OCI-LY7 (cell line): ENCODE measurements around the gene CNIH1. TPM values are rescaled to one million over a fixed set of nuclear protein-coding genes. Genes with fewer than 3 reads are reported as not detected.

Experiments used
- BruUV-seq: library from RNA; stranded (reverse); fragments of 400-500 nt; replicated peaks from 2 replicates; lab custom pipeline; 2021; lab: Mats Ljungman, UMichigan
- CTCF ChIA-PET: fragments of 300-600 bp; sonication (Branson Sonifier 250); formaldehyde crosslinking; loops from one replicate; lab custom pipeline; 2022; ENCODE audit warnings: antibody characterized with exemption; ENCODE audit not compliant: unreplicated experiment; lab: Charles Lee
- POLR2A ChIA-PET: fragments of 300-600 bp; sonication (Branson Sonifier 250); formaldehyde crosslinking; loops from one replicate; lab custom pipeline; 2022; ENCODE audit warnings: antibody characterized with exemption; lab: Charles Lee
- DNase-seq: peaks from one replicate; pipeline ENCODE4 v3.0.0-alpha.2; 2015; ENCODE audit warnings: low spot score
- H2AFZ ChIP-seq: fragments of 200-600 bp; sonication (generic), shearing (Covaris generic); 2 replicates; pipeline ENCODE4 v1.6.1; 2014; ENCODE audit warnings: mild to moderate bottlenecking, antibody characterized with exemption, low read length, moderate library complexity
- H3K27ac ChIP-seq: fragments of 200-600 bp; sonication (generic); 2 replicates; pipeline ENCODE4 v1.5.1; 2014; ENCODE audit warnings: mixed run types, low read depth, mild to moderate bottlenecking, moderate library complexity, low read length, inconsistent platforms; ENCODE audit not compliant: poor library complexity, severe bottlenecking
- H3K36me3 ChIP-seq: fragments of 200-600 bp; sonication (generic); 2 replicates; pipeline ENCODE4 v1.6.1; 2014; ENCODE audit warnings: mild to moderate bottlenecking, antibody characterized with exemption, low read length, moderate library complexity, mixed read lengths; ENCODE audit not compliant: insufficient read depth
- H3K4me1 ChIP-seq: fragments of 200-600 bp; sonication (generic); 2 replicates; pipeline ENCODE4 v1.5.1; 2014; ENCODE audit warnings: mild to moderate bottlenecking, low read length; ENCODE audit not compliant: insufficient read depth, poor library complexity, severe bottlenecking
- H3K4me2 ChIP-seq: fragments of 200-600 bp; sonication (generic); 2 replicates; pipeline ENCODE4 v1.6.1; 2014; ENCODE audit warnings: mild to moderate bottlenecking, low read length
- H3K4me3 ChIP-seq: fragments of 200-600 bp; sonication (generic); 2 replicates; pipeline ENCODE4 v1.5.1; 2014; ENCODE audit warnings: mild to moderate bottlenecking, low read depth, low read length; ENCODE audit not compliant: poor library complexity, severe bottlenecking
- H3K79me2 ChIP-seq: fragments of 200-600 bp; sonication (generic); 2 replicates; pipeline ENCODE4 v1.6.1; 2016; ENCODE audit warnings: low read depth, mild to moderate bottlenecking, low read length, moderate library complexity, mixed read lengths; ENCODE audit not compliant: insufficient read depth
- H3K9me2 ChIP-seq: fragments of 200-600 bp; sonication (generic); 2 replicates; pipeline ENCODE4 v1.6.1; 2016; ENCODE audit warnings: mild to moderate bottlenecking, low read length, mixed read lengths; ENCODE audit not compliant: insufficient read depth
- H3K9me3 ChIP-seq: fragments of 200-600 bp; sonication (generic); 2 replicates; pipeline ENCODE4 v1.6.1; 2014; ENCODE audit warnings: mild to moderate bottlenecking, mixed run types, low read length, mixed read lengths
- H4K20me1 ChIP-seq: fragments of 200-600 bp; sonication (generic); 2 replicates; pipeline ENCODE4 v1.6.1; 2014; ENCODE audit warnings: mild to moderate bottlenecking, antibody characterized with exemption, low read length, moderate library complexity, mixed read lengths; ENCODE audit not compliant: insufficient read depth
- EZH2phosphoT487 ChIP-seq: fragments of 200-600 bp; sonication (generic); IDR thresholded peaks from 2 replicates; pipeline ENCODE4 v1.6.1; 2018; ENCODE audit warnings: low read depth, borderline replicate concordance, mild to moderate bottlenecking, mixed run types, antibody characterized with exemption, low read length, moderate library complexity, mixed read lengths
- intact Hi-C: fragments of 100-400 bp; cut with micrococcal nuclease; formaldehyde crosslinking; loops from one replicate; pipeline ENCODE4 v1.10.0; 2022; ENCODE audit not compliant: unreplicated experiment
- total RNA-seq, 2 experiments: library from RNA; depleted of rRNA in 1 of 2; stranded (reverse); fragments of >200 nt in 1 of 2; shearing (Covaris generic) in 1 of 2; gene quantifications; 2 replicates each; pipeline ENCODE4 v1.2.3, GENCODE V29; 2014 to 2022
- TF ChIP-seq, protein P1 (sequence below): fragments of 200-600 bp; sonication (generic); conservative IDR thresholded peaks from 2 replicates; pipeline ENCODE4 v1.5.1; 2014; ENCODE audit warnings: mild to moderate bottlenecking, antibody characterized with exemption, low read length, moderate library complexity, mixed read lengths

Gene CNIH1
- total RNA-seq, 2 experiments from 2014 or later = 29.7 to 96.6 TPM

DNA sequence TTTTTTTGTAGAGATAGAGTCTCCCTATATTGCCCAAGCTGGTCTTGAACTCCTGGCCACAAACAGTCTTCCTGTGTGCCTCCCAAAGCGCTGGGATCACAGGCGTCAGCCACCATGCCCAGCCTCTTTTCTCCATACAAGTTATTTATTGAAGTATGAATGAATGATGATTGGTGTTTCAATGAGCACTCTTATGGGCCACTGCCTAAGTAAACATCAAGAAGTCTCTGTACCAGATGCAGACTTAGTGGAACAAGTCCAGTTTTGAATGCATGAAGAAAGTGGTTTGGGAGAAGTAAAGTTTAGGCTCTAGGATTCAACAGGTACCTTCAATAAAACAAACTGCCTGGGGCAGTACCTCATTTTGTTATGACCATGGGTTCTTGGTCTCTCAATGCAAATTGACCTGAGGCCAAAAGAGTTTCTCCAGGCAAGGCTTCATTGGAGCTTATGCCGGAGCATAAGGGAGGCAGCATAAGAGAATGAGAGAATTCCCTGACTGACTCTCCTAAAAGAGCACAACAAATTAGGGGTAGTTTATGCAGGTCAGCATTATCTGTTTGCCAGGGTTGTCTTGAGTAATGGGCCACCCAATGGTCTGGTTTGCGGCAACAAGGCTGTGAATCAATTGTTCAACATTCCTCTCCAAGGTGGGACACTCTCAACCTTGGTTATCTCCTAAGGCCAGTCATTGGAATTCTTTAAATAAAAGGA lies 48.7 kb upstream of the CNIH1 start:
- BruUV-seq = no TSS peak
- peak overlapping the region; percentile 97 for H2AFZ ChIP-seq
- ChIA-PET POLR2A (interaction anchor here (0.5 to 9.3 kb wide), 11 partner anchors 9 to 1735 kb away, joined by 3 to 75 read pairs (median 3); partner anchors contain the start of genes CDKN3 and CGRRF1), CTCF (interaction anchor here (0.8 kb wide), 1 partner anchor 92 kb away, joined by 3 read pairs; no protein-coding TSS in a partner anchor)
- no peak for DNase-seq
- TF ChIP-seq EZH2phosphoT487 = no peak
- intact Hi-C loops = loop anchor here (2.0 kb wide), 1 partner anchor 93 kb away; the partner anchor contains the start of gene CDKN3
- peak overlapping the region; percentile 87 for H3K4me3 ChIP-seq
- peaks cover 42% of the 10 kb centered on the region for H3K4me1 ChIP-seq
- H4K20me1 ChIP-seq = 0 out of 2 replicates have a peak, but pooled peaks cover 4% of the 10 kb centered on the region
- no peaks in the 10 kb centered on the region for H3K9me3 ChIP-seq
- H3K4me2 ChIP-seq = peak overlapping the region; percentile 88
- 0 out of 2 replicates have a peak, but pooled peaks cover 5% of the 10 kb centered on the region for H3K36me3 ChIP-seq
- H3K27ac ChIP-seq = peak overlapping the region; percentile 65
- no peaks in the 10 kb centered on the region for H3K9me2 ChIP-seq
- H3K79me2 ChIP-seq = peaks cover 45% of the 10 kb centered on the region

DNA sequence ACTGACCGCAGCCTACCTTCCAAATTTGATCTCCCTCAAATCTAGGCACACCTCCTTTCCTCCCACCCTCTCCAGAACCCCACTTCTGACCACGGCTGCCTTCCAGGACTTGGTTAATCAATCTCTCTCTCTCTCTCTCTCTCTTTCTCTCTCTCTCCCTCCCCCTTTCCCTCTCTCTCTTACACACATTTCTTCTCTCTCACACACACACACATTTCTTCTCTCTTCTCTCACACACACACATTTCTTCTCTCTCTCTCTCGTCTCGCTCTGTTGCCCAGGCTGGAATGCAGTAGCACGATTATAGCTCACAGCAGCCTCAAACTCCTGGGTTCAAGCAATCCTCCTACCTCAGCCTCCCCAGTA lies 48.1 kb upstream of the CNIH1 start:
- TF ChIP-seq, protein P1, sequence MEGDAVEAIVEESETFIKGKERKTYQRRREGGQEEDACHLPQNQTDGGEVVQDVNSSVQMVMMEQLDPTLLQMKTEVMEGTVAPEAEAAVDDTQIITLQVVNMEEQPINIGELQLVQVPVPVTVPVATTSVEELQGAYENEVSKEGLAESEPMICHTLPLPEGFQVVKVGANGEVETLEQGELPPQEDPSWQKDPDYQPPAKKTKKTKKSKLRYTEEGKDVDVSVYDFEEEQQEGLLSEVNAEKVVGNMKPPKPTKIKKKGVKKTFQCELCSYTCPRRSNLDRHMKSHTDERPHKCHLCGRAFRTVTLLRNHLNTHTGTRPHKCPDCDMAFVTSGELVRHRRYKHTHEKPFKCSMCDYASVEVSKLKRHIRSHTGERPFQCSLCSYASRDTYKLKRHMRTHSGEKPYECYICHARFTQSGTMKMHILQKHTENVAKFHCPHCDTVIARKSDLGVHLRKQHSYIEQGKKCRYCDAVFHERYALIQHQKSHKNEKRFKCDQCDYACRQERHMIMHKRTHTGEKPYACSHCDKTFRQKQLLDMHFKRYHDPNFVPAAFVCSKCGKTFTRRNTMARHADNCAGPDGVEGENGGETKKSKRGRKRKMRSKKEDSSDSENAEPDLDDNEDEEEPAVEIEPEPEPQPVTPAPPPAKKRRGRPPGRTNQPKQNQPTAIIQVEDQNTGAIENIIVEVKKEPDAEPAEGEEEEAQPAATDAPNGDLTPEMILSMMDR = peak; percentile 34; the same call in 1 of the 2 replicates
- TF ChIP-seq EZH2phosphoT487 = no peak
- H3K36me3 ChIP-seq = 0 out of 2 replicates have a peak, but pooled peaks cover 5% of the 10 kb centered on the region
- intact Hi-C loops = loop anchor here (2.0 kb wide), 1 partner anchor 92 kb away; the partner anchor contains the start of gene CDKN3
- H3K4me3 ChIP-seq = peak overlapping the region; percentile 87
- DNase-seq = no peak
- H3K9me2 ChIP-seq = no peaks in the 10 kb centered on the region
- H4K20me1 ChIP-seq = 0 out of 2 replicates have a peak, but pooled peaks cover 4% of the 10 kb centered on the region
- H3K4me2 ChIP-seq = peak overlapping the region; percentile 88
- H3K9me3 ChIP-seq = no peaks in the 10 kb centered on the region
- no TSS peak for BruUV-seq
- peak overlapping the region; percentile 97 for H2AFZ ChIP-seq
- ChIA-PET POLR2A (interaction anchor here (0.6 to 9.3 kb wide), 9 partner anchors 8 to 1734 kb away, joined by 3 to 75 read pairs (median 3); partner anchors contain the start of genes CDKN3 and CGRRF1), CTCF (no interaction called here)
- H3K27ac ChIP-seq = peak overlapping the region; percentile 65
- peaks cover 51% of the 10 kb centered on the region for H3K79me2 ChIP-seq
- H3K4me1 ChIP-seq = peaks cover 48% of the 10 kb centered on the region

DNA sequence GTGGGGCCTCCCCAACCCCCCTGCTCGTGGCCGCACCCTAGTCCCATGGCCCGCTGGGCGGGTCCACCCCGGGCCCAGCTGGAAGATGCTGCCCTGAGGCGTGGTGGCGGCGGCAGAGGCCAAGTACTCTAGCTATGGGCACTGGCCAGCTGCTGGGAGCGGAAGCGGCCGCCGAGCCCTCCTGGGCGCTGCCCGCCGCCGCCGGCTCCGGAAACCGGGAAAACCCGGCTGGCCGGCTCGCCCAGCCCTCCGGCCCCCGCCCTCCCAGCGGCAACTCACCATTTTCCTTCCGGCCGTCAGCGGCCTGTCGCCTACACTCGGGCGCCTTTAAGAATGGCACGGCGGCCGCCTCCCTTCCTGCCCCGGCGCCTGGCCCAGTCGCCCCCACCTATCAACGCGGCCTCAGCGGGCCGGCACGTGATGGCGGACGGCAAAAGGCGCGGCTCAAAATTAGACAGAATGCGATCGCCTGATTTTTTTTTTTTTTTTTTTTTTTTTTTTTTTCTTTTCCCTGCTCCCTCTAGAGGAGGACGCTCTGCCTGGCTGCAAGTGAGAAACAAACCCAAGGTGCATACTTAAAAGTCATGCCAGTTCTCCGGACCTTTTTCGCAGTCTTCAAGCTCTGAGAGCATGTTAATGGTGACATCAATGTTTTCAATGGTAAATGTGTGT lies 47.6 kb upstream of the CNIH1 start, which contains the start of gene GMFB:
TSS of gene GMFB (minus strand) at position 335 of the 672 bp plus-strand sequence. CDS start at position 282, 53 bp downstream.
- peaks cover 56% of the 10 kb centered on the region for H3K79me2 ChIP-seq
- POLR2A ChIA-PET = interaction anchor here (0.6 to 9.3 kb wide), 7 partner anchors 8 to 1733 kb away, joined by 3 to 75 read pairs (median 4); partner anchors contain the start of gene CGRRF1
- intact Hi-C loops = loop anchor here (2.0 kb wide), 1 partner anchor 92 kb away; the partner anchor contains the start of gene CDKN3

More for the DNA sequence above, 47.6 kb upstream of the CNIH1 start, which contains the start of gene GMFB:
- peak; percentile 93 for DNase-seq
- peak within 1 kb of the TSS; percentile 90 for H3K4me2 ChIP-seq
- H3K4me3 ChIP-seq = peak within 1 kb of the TSS; percentile 87
- H3K9me2 ChIP-seq = no peaks in the 10 kb centered on the region
- no TSS peak for BruUV-seq
- H2AFZ ChIP-seq = peak within 1 kb of the TSS; percentile 97
- peaks cover 52% of the 10 kb centered on the region for H3K4me1 ChIP-seq
- CTCF ChIA-PET = interaction anchor here (1.0 to 1.7 kb wide), 2 partner anchors 21 to 47 kb away, joined by 3 read pairs; partner anchors contain the start of gene CGRRF1
- peak within 1 kb of the TSS; percentile 65 for H3K27ac ChIP-seq
- H3K9me3 ChIP-seq = no peaks in the 10 kb centered on the region
- H3K36me3 ChIP-seq = 0 out of 2 replicates have a peak, but pooled peaks cover 5% of the 10 kb centered on the region
- H4K20me1 ChIP-seq = 0 out of 2 replicates have a peak, but pooled peaks cover 4% of the 10 kb centered on the region
- TF ChIP-seq EZH2phosphoT487 = no peak
- TF ChIP-seq, protein P1 = peak; percentile 62
